Inflammatory macrophage treated with lipopolysaccharide for 4 hours (primary cell): ENCODE data around the gene RFC4.

Source experiments
- DNase-seq: peaks from one replicate; pipeline ENCODE4 v3.0.0-alpha.2; 2020

RFC4 gene

DNA sequence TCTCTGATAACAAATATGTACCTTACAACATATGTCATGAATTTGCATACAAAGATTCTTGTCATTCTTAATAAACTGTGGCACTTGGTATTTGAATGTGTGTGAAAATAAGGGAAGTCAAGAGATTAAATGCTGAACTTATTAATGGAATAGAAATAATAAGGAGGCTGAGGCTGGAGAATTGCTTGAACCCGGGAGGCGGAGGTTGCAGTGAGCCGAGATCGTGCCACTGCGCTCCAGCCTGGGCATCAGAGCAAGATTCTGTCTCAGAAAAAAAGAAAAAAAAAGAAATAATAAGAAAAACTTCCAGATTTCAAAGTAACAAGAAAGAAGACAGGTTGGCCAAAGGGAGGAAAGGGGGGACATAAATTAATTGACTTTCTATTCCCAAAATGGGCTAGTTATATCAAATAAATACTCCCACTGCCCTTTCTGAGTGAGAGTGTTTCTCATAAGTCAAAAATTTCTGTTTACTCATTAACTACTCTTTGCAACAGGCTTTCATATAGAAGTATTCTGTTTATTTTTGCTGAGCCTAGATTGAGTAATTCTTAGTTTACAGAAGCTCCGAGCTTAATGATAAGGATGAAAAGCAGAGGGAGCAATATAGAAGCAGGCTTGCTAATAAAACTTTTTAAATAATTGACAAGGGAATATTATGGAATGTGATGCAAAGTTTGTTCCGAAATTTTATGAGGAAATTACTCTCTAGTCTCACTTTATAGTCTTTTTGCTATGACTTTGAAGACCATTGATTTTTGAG lies 63.5 kb downstream of the RFC4 start:
- no peak for DNase-seq
